Ovary (tissue), 9 donors: ENCODE results near the gene STON1. TPM values are rescaled to one million over a fixed set of nuclear protein-coding genes. Genes with fewer than 3 reads are reported as not detected.
"Not testable (repeated sequence)": the region's sequence is repeated elsewhere in the genome, so short reads cannot be mapped to it uniquely, and the experiment has no call there.

Experiments
- DNase-seq, 5 donors: peaks; one replicate each; pipeline ENCODE4 v3.0.0-alpha.2; 2019 to 2020
- H3K27ac ChIP-seq, 2 donors: fragments of 200-600 bp; one replicate each; pipeline versions ENCODE4 v1.5.1 to v1.8.0; 2019 to 2022
- H3K27me3 ChIP-seq: fragments of 200-600 bp; one replicate; pipeline ENCODE4 v1.8.0; 2022
- H3K36me3 ChIP-seq: fragments of 200-600 bp; sonication (generic); one replicate; pipeline ENCODE4 v1.5.1; 2019
- H3K4me1 ChIP-seq: one replicate; pipeline ENCODE4 v1.8.1; 2013; ENCODE audit warnings: mild to moderate bottlenecking, moderate library complexity; ENCODE audit not compliant: insufficient read depth
- H3K4me3 ChIP-seq: fragments of 200-600 bp; sonication (generic); one replicate; pipeline ENCODE4 v1.5.1; 2017
- H3K9me3 ChIP-seq, 2 donors: fragments of 200-600 bp in 1 of 2; sonication (generic) in 1 of 2; one replicate each; pipeline versions ENCODE4 v1.5.1 to v1.8.1; 2013 to 2019; ENCODE audit warnings: mild to moderate bottlenecking in 1 of 2, moderate library complexity in 1 of 2
- EP300 ChIP-seq: sonication (generic); formaldehyde crosslinking; IDR thresholded peaks from one replicate; pipeline ENCODE4 v1.6.1; 2017; ENCODE audit warnings: antibody characterized with exemption
- POLR2A ChIP-seq: fragments of 450-650 bp; IDR thresholded peaks from one replicate; pipeline ENCODE4 v1.6.1; 2017; ENCODE audit warnings: antibody characterized with exemption, mild to moderate bottlenecking, moderate library complexity
- WGBS, 3 donors: extraction: QIAGEN DNeasy Blood & Tissue Kit in 1 of 3; methylation state at CpG; one replicate each; pipeline versions ENCODE4 v1.1.5 to v1.1.7; 2013 to 2017; 5-methylcytosine and 5-hydroxymethylcytosine counted together
- intact Hi-C, 4 donors: fragments of 100-400 bp; cut with DNase I; formaldehyde crosslinking; loops; one replicate each; pipeline versions ENCODE4 v1.11.0 to v1.15.1; 2022 to 2023
- polyA plus RNA-seq, 2 donors: library from polyadenylated mRNA; stranded (reverse); fragments of 200-250 nt in 1 of 2; fragments of 350-450 nt in 1 of 2; fragmentation: Illumina TruSeq in 1 of 2; extraction: RNeasy Lipid Tissue Mini Kit (QIAGEN cat#74804) in 1 of 2; gene quantifications; one replicate each; pipeline ENCODE4 v1.2.3, GENCODE V29; 2013 to 2014
- total RNA-seq, 7 donors: library from RNA; depleted of rRNA in 2 of 7; stranded (reverse); fragments of >200 nt in 2 of 7; fragmentation: NEBNext Ultra II Directional in 3 of 7; extraction: Animal tissue kit (Norgen Biotek cat#: 25700) in 3 of 7; gene quantifications; one replicate each; pipeline versions ENCODE4 v1.1.0 to v1.2.4, GENCODE V29; 2016 to 2023
- TF ChIP-seq, protein P1 (sequence below), 3 donors: fragments of 450-650 bp in 2 of 3; fragments of 200-600 bp in 1 of 3; IDR thresholded peaks; one replicate each; pipeline versions ENCODE4 v1.5.1 to v1.8.0; 2016 to 2022; ENCODE audit warnings: antibody characterized with exemption in 3 of 3, mild to moderate bottlenecking in 1 of 3
- donor health status: DM: no; HTN: no; CAD: no; lungs with moderate emphysema.
- donor health status: DM: no; HTN: no; CAD: no.
- donor health status: Bipolar disorder and iron deficiency.
- donor health status: DM: yes; HTN: yes; CAD: no.
- donor health status: DM: no; HTN: no; CAD: no.
- donor health status: DM: yes; HTN: yes; CAD: no.

The STON1 gene
- total and polyA plus RNA-seq, 9 donors = 17.7 to 52.5 (median 38.0) TPM

GRCh38 chr2:48545244-48545643 is 15.3 kb downstream of the STON1 start:
- H3K4me3 ChIP-seq = no peak overlapping the region
- 82 to 87% (median 86%) methylated on average over 10 of the region's 10 CpGs for WGBS, 3 donors
- no peaks in the 10 kb centered on the region for H3K36me3 ChIP-seq
- H3K4me1 ChIP-seq = peaks cover 11% of the 10 kb centered on the region
- DNase-seq = no peak
- H3K27ac ChIP-seq = no peak overlapping the region
- intact Hi-C loops = no loop called here
- no peaks in the 10 kb centered on the region for H3K27me3 ChIP-seq
- TF ChIP-seq EP300 (no peak), POLR2A (no peak)
- TF ChIP-seq, protein P1, sequence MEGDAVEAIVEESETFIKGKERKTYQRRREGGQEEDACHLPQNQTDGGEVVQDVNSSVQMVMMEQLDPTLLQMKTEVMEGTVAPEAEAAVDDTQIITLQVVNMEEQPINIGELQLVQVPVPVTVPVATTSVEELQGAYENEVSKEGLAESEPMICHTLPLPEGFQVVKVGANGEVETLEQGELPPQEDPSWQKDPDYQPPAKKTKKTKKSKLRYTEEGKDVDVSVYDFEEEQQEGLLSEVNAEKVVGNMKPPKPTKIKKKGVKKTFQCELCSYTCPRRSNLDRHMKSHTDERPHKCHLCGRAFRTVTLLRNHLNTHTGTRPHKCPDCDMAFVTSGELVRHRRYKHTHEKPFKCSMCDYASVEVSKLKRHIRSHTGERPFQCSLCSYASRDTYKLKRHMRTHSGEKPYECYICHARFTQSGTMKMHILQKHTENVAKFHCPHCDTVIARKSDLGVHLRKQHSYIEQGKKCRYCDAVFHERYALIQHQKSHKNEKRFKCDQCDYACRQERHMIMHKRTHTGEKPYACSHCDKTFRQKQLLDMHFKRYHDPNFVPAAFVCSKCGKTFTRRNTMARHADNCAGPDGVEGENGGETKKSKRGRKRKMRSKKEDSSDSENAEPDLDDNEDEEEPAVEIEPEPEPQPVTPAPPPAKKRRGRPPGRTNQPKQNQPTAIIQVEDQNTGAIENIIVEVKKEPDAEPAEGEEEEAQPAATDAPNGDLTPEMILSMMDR (IDR thresholded peaks at IDR 0.05) = no peak
- H3K9me3 ChIP-seq = no peaks in the 10 kb centered on the region

DNA sequence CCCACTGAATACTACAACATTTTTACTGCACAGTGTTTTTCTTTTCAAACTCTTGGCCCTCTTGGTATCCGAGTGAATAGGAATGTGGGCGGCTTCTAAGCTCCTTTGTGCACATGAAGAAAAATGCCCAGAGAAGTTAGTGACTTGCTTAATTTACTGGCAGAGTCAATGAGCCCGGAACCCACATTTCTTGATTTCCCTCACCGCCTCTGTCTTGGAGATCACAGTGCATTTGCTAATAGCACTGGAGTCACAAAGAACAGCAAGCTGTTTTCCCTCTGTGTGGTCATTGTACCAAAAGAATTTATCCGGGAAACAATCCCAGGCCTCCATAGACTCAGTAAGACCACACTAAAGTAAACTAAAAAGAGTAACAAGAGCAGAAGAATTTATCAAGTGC is 18.9 kb downstream of the STON1 start:
- TF ChIP-seq POLR2A (no peak), EP300 (no peak)
- TF ChIP-seq, protein P1 (IDR thresholded peaks at IDR 0.05) = no peak
- no peak overlapping the region for H3K27ac ChIP-seq
- no peak overlapping the region for H3K4me3 ChIP-seq
- peaks cover 7% of the 10 kb centered on the region for H3K4me1 ChIP-seq
- no peak for DNase-seq
- H3K36me3 ChIP-seq = no peaks in the 10 kb centered on the region
- 39 to 44% (median 44%) methylated on average over 5 of the region's 5 CpGs for WGBS, 3 donors
- no peaks in the 10 kb centered on the region for H3K9me3 ChIP-seq
- intact Hi-C loops = no loop called here
- H3K27me3 ChIP-seq = no peaks in the 10 kb centered on the region

GRCh38 chr2:48549972-48550371 is 20.0 kb downstream of the STON1 start:
- Histone ChIP-seq H3K27ac (no peak overlapping the region), H3K36me3 (no peaks in the 10 kb centered on the region), H3K4me3 (no peak overlapping the region), H3K27me3 (no peaks in the 10 kb centered on the region), H3K9me3 (no peaks in the 10 kb centered on the region), H3K4me1 (peaks cover 7% of the 10 kb centered on the region)
- 96 to 99% (median 99%) methylated on average over 3 of the region's 3 CpGs for WGBS, 3 donors
- intact Hi-C loops = no loop called here
- DNase-seq = no peak
- TF ChIP-seq POLR2A (no peak), EP300 (no peak)
- TF ChIP-seq, protein P1 (IDR thresholded peaks at IDR 0.05) = no peak

DNA sequence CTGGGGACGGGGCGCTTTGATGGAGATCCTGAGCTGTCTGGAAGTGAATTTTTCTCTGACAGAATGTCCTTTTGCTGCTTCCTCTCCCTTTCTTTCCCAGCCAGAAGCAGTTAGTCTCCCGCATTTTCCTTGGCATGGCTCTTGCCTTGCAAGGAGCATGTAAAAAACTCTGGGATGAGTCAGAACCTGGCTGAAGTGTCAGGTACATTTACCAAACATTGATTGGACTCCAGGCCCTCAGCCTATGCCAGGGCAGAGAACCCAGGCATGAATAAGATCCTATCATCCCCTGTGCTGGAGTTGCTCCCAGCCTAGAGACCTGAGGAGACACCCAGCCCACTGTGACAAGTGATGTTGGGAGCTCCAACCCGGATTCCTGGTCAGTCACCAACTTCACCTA is 21.6 kb downstream of the STON1 start:
- no peaks in the 10 kb centered on the region for H3K36me3 ChIP-seq
- no peaks in the 10 kb centered on the region for H3K27me3 ChIP-seq
- no peak overlapping the region for H3K27ac ChIP-seq
- TF ChIP-seq, protein P1 (IDR thresholded peaks at IDR 0.05) = no peak
- no peak for TF ChIP-seq POLR2A
- TF ChIP-seq EP300 = no peak
- no peaks in the 10 kb centered on the region for H3K9me3 ChIP-seq
- intact Hi-C loops = no loop called here
- WGBS, 3 donors = 75 to 83% (median 81%) methylated on average over 4 of the region's 4 CpGs
- no peak for DNase-seq
- no peak overlapping the region for H3K4me3 ChIP-seq
- H3K4me1 ChIP-seq = no peaks in the 10 kb centered on the region

GRCh38 chr2:48555071-48555470 is 25.1 kb downstream of the STON1 start:
- H3K4me1 ChIP-seq, H3K9me3 ChIP-seq, DNase-seq, H3K4me3 ChIP-seq, intact Hi-C loops, H3K27ac ChIP-seq, H3K36me3 ChIP-seq, H3K27me3 ChIP-seq: not testable (repeated sequence)
- 87 to 92% methylated on average over 5 to 20 of the region's 21 CpGs; no CpG with 5 or more reads in 1 of the 3 donors for WGBS, 3 donors
